SU-DHL-6 (cell line): ENCODE measurements around the gene PGAP3.

ENCODE experiments used
- H2AFZ ChIP-seq: fragments of 200-600 bp; sonication (generic); 2 replicates; pipeline ENCODE4 v1.6.1; 2014; ENCODE audit warnings: low read depth, mild to moderate bottlenecking, moderate library complexity, mixed read lengths, antibody characterized with exemption, low read length; ENCODE audit not compliant: severe bottlenecking
- H3F3A ChIP-seq: fragments of 200-600 bp; shearing (Covaris generic); 2 replicates; pipeline ENCODE4 v1.6.0; 2016; ENCODE audit warnings: antibody characterized with exemption, mild to moderate bottlenecking; ENCODE audit not compliant: insufficient read depth
- H3K27ac ChIP-seq: fragments of 200-600 bp; sonication (generic); 2 replicates; pipeline ENCODE4 v1.5.1; 2016; ENCODE audit warnings: low read depth, mild to moderate bottlenecking, low read length, moderate library complexity, mixed read lengths
- H3K27me3 ChIP-seq: fragments of 200-600 bp; sonication (generic), shearing (Covaris generic); 2 replicates; pipeline ENCODE4 v1.6.0; 2014; ENCODE audit warnings: mild to moderate bottlenecking, low read length
- H3K36me3 ChIP-seq: fragments of 200-600 bp; sonication (generic); 2 replicates; pipeline ENCODE4 v1.6.1; 2014; ENCODE audit warnings: mild to moderate bottlenecking, low read length, mixed read lengths
- H3K4me2 ChIP-seq: fragments of 300-600, 200-600 bp; shearing (Covaris generic), sonication (generic); 2 replicates; pipeline ENCODE4 v1.6.0; 2014; ENCODE audit warnings: low read length, low read depth, mild to moderate bottlenecking; ENCODE audit not compliant: poor library complexity, severe bottlenecking
- H3K4me3 ChIP-seq: fragments of 200-600 bp; sonication (generic); 2 replicates; pipeline ENCODE4 v1.5.1; 2014; ENCODE audit warnings: antibody characterized with exemption, low read length, mild to moderate bottlenecking, mixed read lengths; ENCODE audit not compliant: insufficient read depth, poor library complexity, severe bottlenecking
- H3K79me2 ChIP-seq: fragments of 200-600 bp; sonication (generic); 2 replicates; pipeline ENCODE4 v1.6.1; 2014; ENCODE audit warnings: mild to moderate bottlenecking, low read length, moderate library complexity; ENCODE audit not compliant: insufficient read depth
- H3K9ac ChIP-seq: fragments of 200-600 bp; sonication (generic); 2 replicates; pipeline ENCODE4 v1.7.0; 2014; ENCODE audit warnings: mild to moderate bottlenecking, low read length
- H3K9me2 ChIP-seq: fragments of 200-600 bp; sonication (generic); replicated peaks from 2 replicates; pipeline ENCODE4 v1.6.1; 2014; ENCODE audit warnings: low read length; ENCODE audit not compliant: insufficient read depth
- H3K9me3 ChIP-seq: fragments of 200-600 bp; sonication (generic); 2 replicates; pipeline ENCODE4 v1.6.1; 2014; ENCODE audit warnings: low read length, mixed read lengths; ENCODE audit not compliant: insufficient read depth
- H4K20me1 ChIP-seq: fragments of 200-600 bp; sonication (generic); 2 replicates; pipeline ENCODE4 v1.6.1; 2014; ENCODE audit warnings: low read depth, mild to moderate bottlenecking, antibody characterized with exemption, low read length, moderate library complexity, mixed read lengths
- EZH2phosphoT487 ChIP-seq: fragments of 200-600 bp; sonication (generic), shearing (Covaris generic); conservative IDR thresholded peaks from 2 replicates; pipeline ENCODE4 v1.6.1; 2018; ENCODE audit warnings: mild to moderate bottlenecking, antibody characterized with exemption, low read length, moderate library complexity, mixed read lengths
- TF ChIP-seq, protein P1 (sequence below): fragments of 200-600 bp; sonication (generic); IDR thresholded peaks from one replicate; pipeline ENCODE4 v1.5.1; 2017; ENCODE audit warnings: antibody characterized with exemption, mild to moderate bottlenecking, low read length, moderate library complexity; ENCODE audit not compliant: insufficient read depth, poor library complexity, severe bottlenecking

PGAP3 gene

DNA sequence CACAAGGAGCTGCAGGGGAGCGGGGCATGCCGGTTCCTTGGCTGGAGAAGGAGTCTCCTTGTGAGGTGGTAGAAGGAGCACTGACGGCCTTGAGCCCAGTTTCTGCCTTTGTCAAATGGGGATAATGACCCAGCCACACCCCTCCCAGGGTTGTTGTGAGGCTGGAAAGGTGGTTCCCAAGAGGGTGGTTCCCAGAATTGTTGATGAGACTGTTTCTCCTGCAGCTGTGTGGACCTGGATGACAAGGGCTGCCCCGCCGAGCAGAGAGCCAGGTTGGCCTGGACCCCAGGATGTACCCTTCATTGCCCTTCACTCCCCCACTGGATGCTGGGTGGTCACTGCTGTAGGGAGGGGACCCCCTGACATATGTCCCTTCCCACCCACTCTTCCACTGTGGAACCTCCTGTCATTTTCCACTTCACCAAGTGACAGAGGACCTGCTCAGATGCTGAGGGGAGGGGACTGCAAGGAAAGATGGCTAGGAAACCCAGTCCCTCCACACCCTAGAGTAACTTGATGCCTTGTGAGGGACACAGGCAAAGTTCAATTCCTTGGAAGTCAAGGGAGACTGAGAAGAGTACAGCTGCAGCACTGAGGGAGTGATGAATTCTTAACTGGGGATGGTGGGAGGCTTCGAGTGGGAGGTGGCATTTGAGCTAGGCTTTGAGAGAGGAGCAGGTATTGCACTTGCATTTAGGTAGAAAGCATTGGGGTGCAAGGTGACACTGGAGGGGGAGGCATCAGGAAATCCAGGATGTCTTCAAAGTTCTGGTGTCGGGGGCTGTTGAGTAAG, 31.9 kb upstream of the PGAP3 start:
- no peak overlapping the region for H3K4me3 ChIP-seq
- TF ChIP-seq, protein P1, sequence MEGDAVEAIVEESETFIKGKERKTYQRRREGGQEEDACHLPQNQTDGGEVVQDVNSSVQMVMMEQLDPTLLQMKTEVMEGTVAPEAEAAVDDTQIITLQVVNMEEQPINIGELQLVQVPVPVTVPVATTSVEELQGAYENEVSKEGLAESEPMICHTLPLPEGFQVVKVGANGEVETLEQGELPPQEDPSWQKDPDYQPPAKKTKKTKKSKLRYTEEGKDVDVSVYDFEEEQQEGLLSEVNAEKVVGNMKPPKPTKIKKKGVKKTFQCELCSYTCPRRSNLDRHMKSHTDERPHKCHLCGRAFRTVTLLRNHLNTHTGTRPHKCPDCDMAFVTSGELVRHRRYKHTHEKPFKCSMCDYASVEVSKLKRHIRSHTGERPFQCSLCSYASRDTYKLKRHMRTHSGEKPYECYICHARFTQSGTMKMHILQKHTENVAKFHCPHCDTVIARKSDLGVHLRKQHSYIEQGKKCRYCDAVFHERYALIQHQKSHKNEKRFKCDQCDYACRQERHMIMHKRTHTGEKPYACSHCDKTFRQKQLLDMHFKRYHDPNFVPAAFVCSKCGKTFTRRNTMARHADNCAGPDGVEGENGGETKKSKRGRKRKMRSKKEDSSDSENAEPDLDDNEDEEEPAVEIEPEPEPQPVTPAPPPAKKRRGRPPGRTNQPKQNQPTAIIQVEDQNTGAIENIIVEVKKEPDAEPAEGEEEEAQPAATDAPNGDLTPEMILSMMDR = no peak
- no peak for TF ChIP-seq EZH2phosphoT487
- no peaks in the 10 kb centered on the region for H3K36me3 ChIP-seq
- H3K9ac ChIP-seq = no peak overlapping the region
- H3K27me3 ChIP-seq = no peaks in the 10 kb centered on the region
- no peaks in the 10 kb centered on the region for H3K9me3 ChIP-seq
- no peak overlapping the region for H3K27ac ChIP-seq
- H3F3A ChIP-seq = no peaks in the 10 kb centered on the region
- no peaks in the 10 kb centered on the region for H3K79me2 ChIP-seq
- no peak overlapping the region for H2AFZ ChIP-seq
- no peak overlapping the region for H3K4me2 ChIP-seq
- no peaks in the 10 kb centered on the region for H3K9me2 ChIP-seq
- H4K20me1 ChIP-seq = no peaks in the 10 kb centered on the region

DNA sequence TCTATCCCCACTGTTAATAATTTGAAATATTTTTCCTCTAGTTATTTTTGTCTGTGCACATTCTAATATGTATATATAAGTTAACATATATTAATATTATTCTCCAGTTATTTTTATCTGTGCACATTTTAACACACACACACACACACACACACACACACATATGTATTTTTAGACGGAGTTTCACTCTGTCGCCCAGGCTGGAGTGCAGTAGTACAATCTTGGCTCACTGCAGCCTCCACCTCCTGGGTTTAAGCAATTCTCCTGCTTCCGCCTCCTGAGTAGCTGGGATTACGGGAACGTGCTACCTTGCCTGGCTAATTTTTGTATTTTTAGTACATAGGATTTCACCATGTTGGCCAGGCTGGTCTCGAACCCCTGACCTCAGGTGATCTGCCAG, 29.8 kb upstream of the PGAP3 start:
- no peaks in the 10 kb centered on the region for H3K36me3 ChIP-seq

DNA sequence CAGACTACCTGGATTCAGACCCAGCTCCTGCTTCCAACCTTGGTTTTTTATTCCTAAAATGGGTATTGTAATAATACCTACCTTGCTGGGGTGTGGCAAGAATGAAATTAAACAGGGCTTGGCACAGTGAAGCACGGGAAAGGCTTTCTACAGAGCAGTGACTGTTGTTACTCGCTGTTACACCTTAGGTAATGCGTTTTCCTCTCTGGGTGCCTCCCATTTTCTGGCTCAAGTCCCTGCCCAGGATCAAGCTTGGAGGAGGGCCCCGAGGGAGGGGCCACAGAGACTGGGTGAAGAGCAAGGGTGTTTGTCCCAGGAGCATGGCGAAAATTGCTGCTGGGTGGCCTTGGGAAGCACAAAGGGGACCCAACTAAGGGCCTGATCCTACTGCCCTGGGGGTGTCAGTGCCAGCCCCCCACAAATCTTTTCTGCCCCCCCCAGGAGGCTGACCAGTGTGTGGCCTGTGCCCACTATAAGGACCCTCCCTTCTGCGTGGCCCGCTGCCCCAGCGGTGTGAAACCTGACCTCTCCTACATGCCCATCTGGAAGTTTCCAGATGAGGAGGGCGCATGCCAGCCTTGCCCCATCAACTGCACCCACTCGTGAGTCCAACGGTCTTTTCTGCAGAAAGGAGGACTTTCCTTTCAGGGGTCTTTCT, 29.2 kb upstream of the PGAP3 start:
- H3K9ac ChIP-seq = no peak overlapping the region

More for the DNA sequence above, 29.8 kb upstream of the PGAP3 start:
- H3F3A ChIP-seq = no peaks in the 10 kb centered on the region
- H3K27me3 ChIP-seq = no peaks in the 10 kb centered on the region
- H3K4me2 ChIP-seq = no peak overlapping the region
- TF ChIP-seq, protein P1 = no peak
- TF ChIP-seq EZH2phosphoT487 = no peak
- H3K9me2 ChIP-seq = no peaks in the 10 kb centered on the region
- no peak overlapping the region for H3K27ac ChIP-seq
- H3K79me2 ChIP-seq = no peaks in the 10 kb centered on the region
- H3K9ac ChIP-seq = no peak overlapping the region
- no peaks in the 10 kb centered on the region for H3K9me3 ChIP-seq
- H2AFZ ChIP-seq = no peak overlapping the region
- no peak overlapping the region for H3K4me3 ChIP-seq
- H4K20me1 ChIP-seq = no peaks in the 10 kb centered on the region

More for the DNA sequence above, 29.2 kb upstream of the PGAP3 start:
- no peak overlapping the region for H3K4me2 ChIP-seq
- no peaks in the 10 kb centered on the region for H3K79me2 ChIP-seq
- H3K9me2 ChIP-seq = no peaks in the 10 kb centered on the region
- no peaks in the 10 kb centered on the region for H3K9me3 ChIP-seq
- TF ChIP-seq EZH2phosphoT487 = no peak
- TF ChIP-seq, protein P1 = no peak
- H2AFZ ChIP-seq = no peak overlapping the region
- no peaks in the 10 kb centered on the region for H3F3A ChIP-seq
- no peaks in the 10 kb centered on the region for H4K20me1 ChIP-seq
- no peak overlapping the region for H3K27ac ChIP-seq
- no peak overlapping the region for H3K4me3 ChIP-seq
- no peaks in the 10 kb centered on the region for H3K27me3 ChIP-seq
- H3K36me3 ChIP-seq = no peaks in the 10 kb centered on the region
